DOHH2 (cell line): ENCODE data around the gene TAGLN3.

Experiments used
- EZH2phosphoT487 ChIP-seq: fragments of 200-600 bp; sonication (generic); IDR thresholded peaks from 2 replicates; pipeline ENCODE4 v1.6.1; 2017; ENCODE audit warnings: borderline replicate concordance, mild to moderate bottlenecking, antibody characterized with exemption, low read length, moderate library complexity, mixed read lengths
- TF ChIP-seq, protein P1 (sequence below): fragments of 200-600 bp; sonication (generic); IDR thresholded peaks from one replicate; pipeline ENCODE4 v1.5.1; 2014; ENCODE audit warnings: antibody characterized with exemption, mild to moderate bottlenecking, low read depth, low read length; ENCODE audit not compliant: poor library complexity, severe bottlenecking

- TF ChIP-seq, protein P1, sequence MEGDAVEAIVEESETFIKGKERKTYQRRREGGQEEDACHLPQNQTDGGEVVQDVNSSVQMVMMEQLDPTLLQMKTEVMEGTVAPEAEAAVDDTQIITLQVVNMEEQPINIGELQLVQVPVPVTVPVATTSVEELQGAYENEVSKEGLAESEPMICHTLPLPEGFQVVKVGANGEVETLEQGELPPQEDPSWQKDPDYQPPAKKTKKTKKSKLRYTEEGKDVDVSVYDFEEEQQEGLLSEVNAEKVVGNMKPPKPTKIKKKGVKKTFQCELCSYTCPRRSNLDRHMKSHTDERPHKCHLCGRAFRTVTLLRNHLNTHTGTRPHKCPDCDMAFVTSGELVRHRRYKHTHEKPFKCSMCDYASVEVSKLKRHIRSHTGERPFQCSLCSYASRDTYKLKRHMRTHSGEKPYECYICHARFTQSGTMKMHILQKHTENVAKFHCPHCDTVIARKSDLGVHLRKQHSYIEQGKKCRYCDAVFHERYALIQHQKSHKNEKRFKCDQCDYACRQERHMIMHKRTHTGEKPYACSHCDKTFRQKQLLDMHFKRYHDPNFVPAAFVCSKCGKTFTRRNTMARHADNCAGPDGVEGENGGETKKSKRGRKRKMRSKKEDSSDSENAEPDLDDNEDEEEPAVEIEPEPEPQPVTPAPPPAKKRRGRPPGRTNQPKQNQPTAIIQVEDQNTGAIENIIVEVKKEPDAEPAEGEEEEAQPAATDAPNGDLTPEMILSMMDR, result no peak
- no peak for TF ChIP-seq EZH2phosphoT487
Measured at GRCh38 chr3:112002096-112002971, 3.6 kb downstream of the TAGLN3 start.
